Bronchial epithelial cell (primary cell): ENCODE data around the gene GATM. TPM values are rescaled to one million over a fixed set of nuclear protein-coding genes. Genes with fewer than 3 reads are reported as not detected.

Experiments used
- DNase-seq: peaks from one replicate; pipeline ENCODE4 v3.0.0-alpha.2; 2010; ENCODE audit warnings: low read depth
- FAIRE-seq: peaks from 2 replicates; lab custom pipeline; 2011; peaks lifted over from hg19 to GRCh38; lab: Jason Lieb, UNC
- H3K27me3 ChIP-seq: 2 replicates; pipeline ENCODE4 v1.5.1; 2011; ENCODE audit warnings: low read length; ENCODE audit not compliant: control insufficient read depth, insufficient read depth
- H3K36me3 ChIP-seq: 2 replicates; pipeline ENCODE4 v1.5.1; 2011; ENCODE audit warnings: low read length; ENCODE audit not compliant: control insufficient read depth, insufficient read depth
- H3K4me3 ChIP-seq: 2 replicates; pipeline ENCODE4 v1.5.1; 2011; ENCODE audit warnings: mild to moderate bottlenecking, low read depth, low read length, control low read depth
- total RNA-seq: library from RNA; depleted of rRNA; stranded (reverse); fragments of >200 nt; gene quantifications from 2 replicates; pipeline ENCODE4 v1.2.1, GENCODE V29; 2014
- TF ChIP-seq, protein P1 (sequence below): IDR thresholded peaks from 2 replicates; pipeline ENCODE4 v1.5.1; 2011; ENCODE audit warnings: mild to moderate bottlenecking, moderate library complexity, low read length, control low read depth, inconsistent platforms; ENCODE audit not compliant: insufficient read depth, severe bottlenecking

Gene GATM
- total RNA-seq, 1 donor from 2014 or later, result 1.3 TPM

DNA sequence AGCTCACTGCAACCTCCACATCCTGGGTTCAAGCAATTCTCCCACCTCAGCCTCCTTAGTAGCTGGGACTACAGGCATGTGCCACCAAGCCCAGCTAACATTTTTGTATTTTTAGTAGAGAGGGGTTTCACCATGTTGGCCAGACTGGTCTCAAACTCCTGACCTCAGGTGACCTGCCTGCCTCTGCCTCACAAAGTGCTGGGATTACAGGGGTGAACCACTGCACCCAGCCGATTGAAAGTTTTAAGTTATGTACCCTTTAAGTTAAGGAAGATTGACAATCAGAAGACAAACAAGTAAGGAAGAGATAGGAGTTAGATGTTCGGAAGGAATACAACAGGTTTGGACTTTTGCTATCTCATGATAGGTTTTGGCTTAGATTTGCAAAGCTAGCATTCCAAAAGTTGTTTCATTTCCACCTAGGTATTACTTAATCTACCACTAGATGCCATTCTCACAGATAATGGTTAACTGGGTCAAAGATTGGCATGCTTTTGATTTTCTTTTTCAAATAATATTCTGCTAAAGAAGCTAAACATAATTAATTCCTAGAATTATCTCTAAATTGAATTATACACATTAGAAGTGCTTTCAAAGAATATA, 35.0 kb downstream of the GATM start:
- DNase-seq, result no peak
- FAIRE-seq, result no peak

DNA sequence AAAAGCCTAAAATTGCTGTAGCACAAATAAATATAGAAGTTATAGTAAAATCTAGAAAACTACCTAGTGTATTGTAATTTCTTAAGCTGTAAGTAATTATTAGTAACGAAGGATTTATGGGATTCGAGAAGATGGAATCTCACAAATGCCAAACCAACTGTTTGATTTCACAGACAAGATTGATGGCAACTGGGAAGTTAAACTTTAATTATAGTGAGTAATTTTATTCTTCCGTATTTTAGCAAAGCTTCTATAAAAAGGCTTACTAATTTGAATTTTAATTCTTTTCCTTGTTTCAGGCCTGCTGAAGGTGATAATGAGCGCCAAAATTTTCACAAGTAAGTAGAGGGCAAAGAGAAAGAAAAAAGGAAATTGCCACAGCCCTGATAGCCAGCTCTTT, 36.6 kb downstream of the GATM start:
- TF ChIP-seq, protein P1, sequence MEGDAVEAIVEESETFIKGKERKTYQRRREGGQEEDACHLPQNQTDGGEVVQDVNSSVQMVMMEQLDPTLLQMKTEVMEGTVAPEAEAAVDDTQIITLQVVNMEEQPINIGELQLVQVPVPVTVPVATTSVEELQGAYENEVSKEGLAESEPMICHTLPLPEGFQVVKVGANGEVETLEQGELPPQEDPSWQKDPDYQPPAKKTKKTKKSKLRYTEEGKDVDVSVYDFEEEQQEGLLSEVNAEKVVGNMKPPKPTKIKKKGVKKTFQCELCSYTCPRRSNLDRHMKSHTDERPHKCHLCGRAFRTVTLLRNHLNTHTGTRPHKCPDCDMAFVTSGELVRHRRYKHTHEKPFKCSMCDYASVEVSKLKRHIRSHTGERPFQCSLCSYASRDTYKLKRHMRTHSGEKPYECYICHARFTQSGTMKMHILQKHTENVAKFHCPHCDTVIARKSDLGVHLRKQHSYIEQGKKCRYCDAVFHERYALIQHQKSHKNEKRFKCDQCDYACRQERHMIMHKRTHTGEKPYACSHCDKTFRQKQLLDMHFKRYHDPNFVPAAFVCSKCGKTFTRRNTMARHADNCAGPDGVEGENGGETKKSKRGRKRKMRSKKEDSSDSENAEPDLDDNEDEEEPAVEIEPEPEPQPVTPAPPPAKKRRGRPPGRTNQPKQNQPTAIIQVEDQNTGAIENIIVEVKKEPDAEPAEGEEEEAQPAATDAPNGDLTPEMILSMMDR, result no peak
- no peak for DNase-seq
- no peak for FAIRE-seq
- Histone ChIP-seq H3K36me3 (no peaks in the 10 kb centered on the region), H3K27me3 (no peaks in the 10 kb centered on the region), H3K4me3 (no peak overlapping the region)

More for the DNA sequence above, 35.0 kb downstream of the GATM start:
- Histone ChIP-seq H3K27me3 (no peaks in the 10 kb centered on the region), H3K36me3 (no peaks in the 10 kb centered on the region), H3K4me3 (no peak overlapping the region)
- TF ChIP-seq, protein P1, result no peak

DNA sequence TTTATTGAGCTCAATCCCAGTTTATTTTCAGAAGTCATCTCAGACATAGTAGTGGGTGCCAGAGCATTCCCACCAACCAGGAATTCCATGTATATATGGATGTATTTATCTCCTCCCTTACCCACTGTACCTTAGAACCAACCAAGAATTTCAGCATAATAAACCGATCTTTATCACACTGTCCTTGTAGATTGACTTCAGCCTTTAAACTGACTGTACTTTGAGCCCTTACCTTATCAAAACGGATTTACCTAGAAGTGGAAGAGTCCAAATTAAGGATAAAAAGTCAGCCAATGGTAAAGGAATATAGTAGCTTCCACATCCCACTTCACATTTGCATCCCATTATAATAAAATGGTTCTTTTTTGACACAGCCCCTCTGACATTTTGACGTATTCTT, 37.9 kb downstream of the GATM start:
- H3K36me3 ChIP-seq, result no peaks in the 10 kb centered on the region
- no peak overlapping the region for H3K4me3 ChIP-seq
- FAIRE-seq (no peak), DNase-seq (no peak)
- no peaks in the 10 kb centered on the region for H3K27me3 ChIP-seq
- TF ChIP-seq, protein P1, result no peak

DNA sequence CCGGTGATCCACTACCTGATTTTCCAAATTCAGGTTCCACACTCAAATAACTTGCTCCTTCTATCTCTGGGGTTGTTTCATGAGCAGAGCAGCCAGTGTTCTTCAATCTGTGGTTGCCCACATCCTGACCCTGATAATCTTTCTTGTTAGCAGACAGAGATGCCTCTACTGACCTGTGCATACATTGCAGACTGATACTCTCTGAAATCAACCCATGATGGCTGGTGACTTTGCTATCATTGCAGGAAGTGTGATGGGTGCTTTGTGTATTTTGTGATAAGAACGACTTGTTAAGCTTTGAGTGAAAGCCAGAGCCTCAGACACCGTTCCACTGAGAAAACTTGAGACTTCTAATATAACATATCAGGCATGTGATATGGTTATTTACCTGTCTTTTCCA, 39.9 kb downstream of the GATM start:
- no peak for FAIRE-seq

DNA sequence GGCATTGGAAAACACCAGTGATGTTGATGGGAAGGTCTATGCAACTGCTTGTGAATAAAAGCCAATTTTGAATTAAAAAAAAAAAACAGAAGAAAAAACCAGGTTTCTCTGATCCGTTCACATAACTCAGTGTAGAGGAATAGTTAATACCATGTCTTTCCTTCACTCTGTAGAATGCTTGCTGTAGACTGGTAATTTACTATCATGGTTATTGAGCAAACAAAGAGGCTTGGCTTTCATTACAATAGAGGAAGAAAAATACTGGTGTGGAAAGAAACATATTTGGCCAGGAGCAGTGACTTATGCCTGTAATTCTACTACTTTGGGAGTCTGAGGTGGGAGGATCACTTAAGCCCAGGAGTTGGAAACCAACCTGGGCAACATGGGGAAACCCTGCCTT, 41.1 kb downstream of the GATM start:
- DNase-seq, result no peak
- TF ChIP-seq, protein P1, result no peak
- no peaks in the 10 kb centered on the region for H3K36me3 ChIP-seq
- no peak overlapping the region for H3K4me3 ChIP-seq
- no peak for FAIRE-seq
- H3K27me3 ChIP-seq, result no peaks in the 10 kb centered on the region

More for the DNA sequence above, 39.9 kb downstream of the GATM start:
- no peak overlapping the region for H3K4me3 ChIP-seq
- H3K36me3 ChIP-seq, result no peaks in the 10 kb centered on the region
- TF ChIP-seq, protein P1, result no peak
- no peak for DNase-seq
- H3K27me3 ChIP-seq, result no peaks in the 10 kb centered on the region

DNA sequence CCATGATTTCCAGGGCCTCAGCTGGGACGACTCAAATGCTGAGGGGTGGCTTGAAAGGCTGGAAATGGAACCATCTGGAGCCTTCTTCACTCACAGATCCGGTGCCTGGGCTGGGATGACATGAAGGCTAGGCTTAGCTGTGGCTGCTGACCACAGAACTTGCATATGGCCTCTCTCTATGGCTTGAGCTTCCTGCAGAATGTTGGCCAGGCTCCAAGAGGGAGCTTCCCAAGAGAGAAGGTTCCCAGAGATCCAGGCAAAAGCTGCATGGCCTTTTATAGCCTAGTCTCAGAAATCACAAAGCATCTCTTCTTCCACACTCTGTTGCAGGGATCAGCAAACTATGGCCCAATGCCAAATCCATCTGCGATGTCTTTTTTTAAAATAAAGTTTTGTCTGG, 44.8 kb downstream of the GATM start:
- no peaks in the 10 kb centered on the region for H3K27me3 ChIP-seq
- H3K4me3 ChIP-seq, result no peak overlapping the region
- FAIRE-seq (no peak), DNase-seq (no peak)
- no peaks in the 10 kb centered on the region for H3K36me3 ChIP-seq
- TF ChIP-seq, protein P1, result no peak
